NCI-H524 treated with DMSO at 0.1 percent for 48 hours (cell line): ENCODE measurements around the gene PLAU.
"Not testable (repeated sequence)": the region's sequence is repeated elsewhere in the genome, so short reads cannot be mapped to it uniquely, and the experiment has no call there.

Source experiments
- DNase-seq: peaks from one replicate; lab custom pipeline; 2025; lab: John Stamatoyannopoulos, UW

Gene PLAU

GRCh38 chr10:73950155-73950948, 39.4 kb downstream of the PLAU start:
- no peak for DNase-seq

GRCh38 chr10:73953665-73954064, 42.7 kb downstream of the PLAU start:
- no peak for DNase-seq

- no peak for DNase-seq
Measured at GRCh38 chr10:73954737-73955136, 43.8 kb downstream of the PLAU start.

- DNase-seq = no peak
Measured at GRCh38 chr10:73955719-73956118, 44.8 kb downstream of the PLAU start.

- DNase-seq = no peak
Measured at GRCh38 chr10:73956476-73957359, 45.8 kb downstream of the PLAU start.

- no peak for DNase-seq
Measured at GRCh38 chr10:73959484-73960243, 48.7 kb downstream of the PLAU start.

GRCh38 chr10:73962386-73962785, 51.5 kb downstream of the PLAU start:
- DNase-seq = no peak

- DNase-seq = not testable (repeated sequence)
Measured at GRCh38 chr10:73963533-73963932, 52.6 kb downstream of the PLAU start.

GRCh38 chr10:73964743-73965142, 53.8 kb downstream of the PLAU start:
- DNase-seq = no peak

GRCh38 chr10:73965267-73965889, 54.4 kb downstream of the PLAU start:
- not testable (repeated sequence) for DNase-seq

GRCh38 chr10:73965890-73966768, 55.2 kb downstream of the PLAU start:
- DNase-seq = no peak

GRCh38 chr10:73967022-73967429, 56.1 kb downstream of the PLAU start:
- DNase-seq = no peak
